ENCODE measurements around the gene C1orf167. TPM values are rescaled to one million over a fixed set of nuclear protein-coding genes. Genes with fewer than 3 reads are reported as not detected.

C1orf167 gene
- total and polyA plus RNA-seq, 2 of the 8 experiments (the other 6 are each of a cell fraction or from before 2014, with no cell fraction given): 0.70 to 1.3 TPM

DNA sequence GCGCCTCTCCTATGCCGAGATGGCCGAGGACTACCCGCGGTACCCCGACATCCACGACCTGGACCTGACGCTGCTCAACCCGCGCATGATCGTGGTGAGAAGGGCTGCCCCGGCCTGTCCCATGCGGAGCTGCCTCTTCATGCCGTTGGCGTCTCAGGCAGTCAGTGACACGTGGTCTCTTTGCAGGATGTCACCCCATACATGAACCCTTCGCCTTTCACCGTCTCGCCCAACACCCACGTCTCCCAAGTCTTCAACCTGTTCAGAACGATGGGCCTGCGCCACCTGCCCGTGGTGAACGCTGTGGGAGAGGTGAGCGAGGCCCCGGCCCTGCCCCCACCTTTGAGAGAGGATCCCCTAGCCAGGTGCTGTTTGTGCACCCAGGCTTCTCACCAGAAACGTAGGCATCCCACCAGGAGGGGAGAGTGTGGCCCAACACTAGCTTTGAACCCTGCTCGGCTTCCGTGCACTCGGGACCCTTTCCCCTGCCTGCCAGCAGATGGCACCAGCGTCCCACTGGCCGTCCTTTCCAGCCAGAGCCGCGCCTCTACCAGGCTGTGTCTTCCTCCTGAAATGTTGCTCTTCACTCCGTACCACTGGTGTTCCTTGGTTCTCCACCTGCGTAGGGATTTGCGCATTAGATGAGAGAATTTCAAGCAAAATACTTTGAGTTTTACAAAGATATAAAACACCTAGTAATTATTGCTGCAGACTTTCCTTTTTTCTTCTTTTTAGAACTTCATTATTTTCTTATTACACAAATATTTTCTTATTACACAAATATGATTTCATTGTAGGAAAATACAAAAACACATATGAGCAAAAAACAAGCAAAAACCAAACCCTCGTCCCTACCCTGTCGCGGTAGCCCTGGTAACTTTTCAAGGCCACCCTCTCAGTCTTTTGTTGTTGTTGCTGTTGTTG is 76.6 kb downstream of the C1orf167 start (continued):
- TF ChIP-seq RAD21 (IDR thresholded peaks at IDR 0.05 in 1 of 2, conservative IDR thresholded peaks at IDR 0.05 in 1 of 2; ENCODE audit: low read depth in 2 of 2, low read length in 2 of 2): peak; percentile 98
- no peak for TF ChIP-seq TEAD4 (IDR thresholded peaks at IDR 0.05; ENCODE audit: low read depth, low read length)
- no peak for TF ChIP-seq ZNF274 (IDR thresholded peaks at IDR 0.05; ENCODE audit: borderline replicate concordance, extremely low read depth, low read length)
- TF ChIP-seq, protein P1, sequence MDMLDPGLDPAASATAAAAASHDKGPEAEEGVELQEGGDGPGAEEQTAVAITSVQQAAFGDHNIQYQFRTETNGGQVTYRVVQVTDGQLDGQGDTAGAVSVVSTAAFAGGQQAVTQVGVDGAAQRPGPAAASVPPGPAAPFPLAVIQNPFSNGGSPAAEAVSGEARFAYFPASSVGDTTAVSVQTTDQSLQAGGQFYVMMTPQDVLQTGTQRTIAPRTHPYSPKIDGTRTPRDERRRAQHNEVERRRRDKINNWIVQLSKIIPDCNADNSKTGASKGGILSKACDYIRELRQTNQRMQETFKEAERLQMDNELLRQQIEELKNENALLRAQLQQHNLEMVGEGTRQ (IDR thresholded peaks at IDR 0.05; ENCODE audit: low read length): no peak
- no peak for TF ChIP-seq TAF1 (IDR thresholded peaks at IDR 0.05; ENCODE audit: low read depth, low read length)
- TF ChIP-seq, protein P2, sequence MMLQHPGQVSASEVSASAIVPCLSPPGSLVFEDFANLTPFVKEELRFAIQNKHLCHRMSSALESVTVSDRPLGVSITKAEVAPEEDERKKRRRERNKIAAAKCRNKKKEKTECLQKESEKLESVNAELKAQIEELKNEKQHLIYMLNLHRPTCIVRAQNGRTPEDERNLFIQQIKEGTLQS (IDR thresholded peaks at IDR 0.05; ENCODE audit: insufficient read depth, low read depth, low read length): no peak
- TF ChIP-seq KDM5A (IDR thresholded peaks at IDR 0.05; ENCODE audit: low read length): peak; percentile 35; the same call in 1 of the 2 replicates
- TF ChIP-seq TAF7 (optimal IDR thresholded peaks at IDR 0.05; ENCODE audit: borderline replicate concordance, low read depth, low read length): no peak
- no peak for TF ChIP-seq RNF2 (IDR thresholded peaks at IDR 0.05; ENCODE audit: borderline replicate concordance, low read depth, low read length, missing control alignments, poor library complexity, severe bottlenecking)
- TF ChIP-seq PHF8 (conservative IDR thresholded peaks at IDR 0.05; ENCODE audit: low read depth, low read length): no peak
- peak; percentile 62; the same call in 1 of the 2 replicates for TF ChIP-seq GABPA (IDR thresholded peaks at IDR 0.05; ENCODE audit: borderline replicate concordance, insufficient read depth, low read length)
- TF ChIP-seq SP2 (IDR thresholded peaks at IDR 0.05; ENCODE audit: low read length): no peak
- TF ChIP-seq, protein P3, sequence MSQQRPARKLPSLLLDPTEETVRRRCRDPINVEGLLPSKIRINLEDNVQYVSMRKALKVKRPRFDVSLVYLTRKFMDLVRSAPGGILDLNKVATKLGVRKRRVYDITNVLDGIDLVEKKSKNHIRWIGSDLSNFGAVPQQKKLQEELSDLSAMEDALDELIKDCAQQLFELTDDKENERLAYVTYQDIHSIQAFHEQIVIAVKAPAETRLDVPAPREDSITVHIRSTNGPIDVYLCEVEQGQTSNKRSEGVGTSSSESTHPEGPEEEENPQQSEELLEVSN (IDR thresholded peaks at IDR 0.05): no peak
- no peak for TF ChIP-seq SIRT6 (IDR thresholded peaks at IDR 0.05; ENCODE audit: low read length)
- TF ChIP-seq CEBPB (IDR thresholded peaks at IDR 0.05; ENCODE audit: low read depth, low read length): no peak
- TF ChIP-seq SP4 (IDR thresholded peaks at IDR 0.05; ENCODE audit: low read length): no peak
- TF ChIP-seq EGR1 (IDR thresholded peaks at IDR 0.05; ENCODE audit: borderline replicate concordance, low read depth, low read length): no peak
- no peak; the same call in 1 of the 2 replicates for TF ChIP-seq POLR2AphosphoS5 (IDR thresholded peaks at IDR 0.05; ENCODE audit: low read depth, low read length)
- no peak for TF ChIP-seq GTF2F1 (IDR thresholded peaks at IDR 0.05; ENCODE audit: borderline replicate concordance, low read depth, low read length)
- TF ChIP-seq BACH1 (IDR thresholded peaks at IDR 0.05; ENCODE audit: low read length): no peak
- TF ChIP-seq SIN3A (conservative IDR thresholded peaks at IDR 0.05 in 1 of 2, IDR thresholded peaks at IDR 0.05 in 1 of 2; ENCODE audit: low read depth in 1 of 2, low read length in 2 of 2): 0 out of 4 replicates have a peak, but pooled peaks of 1 of the 2 experiments have one; percentile 52
